Skeletal muscle satellite cell (primary cell): ENCODE measurements around the gene TMC1. TPM values are rescaled to one million over a fixed set of nuclear protein-coding genes. Genes with fewer than 3 reads are reported as not detected.
"Not testable (repeated sequence)": the region's sequence is repeated elsewhere in the genome, so short reads cannot be mapped to it uniquely, and the experiment has no call there.

ENCODE experiments used
- H3K27me3 ChIP-seq: 2 replicates; pipeline ENCODE4 v1.7.0; 2013; ENCODE audit warnings: low read length; ENCODE audit not compliant: control insufficient read depth, insufficient read depth
- H3K36me3 ChIP-seq: 2 replicates; pipeline ENCODE4 v1.7.0; 2013; ENCODE audit warnings: mild to moderate bottlenecking, control low read depth, low read length; ENCODE audit not compliant: insufficient read depth
- H3K4me1 ChIP-seq: 2 replicates; pipeline ENCODE4 v1.7.0; 2013; ENCODE audit warnings: low read length; ENCODE audit not compliant: control insufficient read depth, insufficient read depth
- H3K4me2 ChIP-seq: 2 replicates; pipeline ENCODE4 v1.7.0; 2013; ENCODE audit warnings: mild to moderate bottlenecking, low read length
- H3K4me3 ChIP-seq: 2 replicates; pipeline ENCODE4 v1.7.0; 2013; ENCODE audit warnings: low read length
- H3K9ac ChIP-seq: 2 replicates; pipeline ENCODE4 v1.7.0; 2013; ENCODE audit warnings: mild to moderate bottlenecking, low read depth, low read length, moderate library complexity
- H3K9me3 ChIP-seq: replicated peaks from 2 replicates; pipeline ENCODE4 v1.7.0; 2013; ENCODE audit warnings: mild to moderate bottlenecking, control low read depth, low read length
- total RNA-seq: library from RNA; depleted of rRNA; stranded (reverse); fragments of >200 nt; gene quantifications from 2 replicates; pipeline ENCODE4 v1.2.3, GENCODE V29; 2012; rRNA removed

Gene TMC1
- total RNA-seq: not detected in 2 replicates

DNA sequence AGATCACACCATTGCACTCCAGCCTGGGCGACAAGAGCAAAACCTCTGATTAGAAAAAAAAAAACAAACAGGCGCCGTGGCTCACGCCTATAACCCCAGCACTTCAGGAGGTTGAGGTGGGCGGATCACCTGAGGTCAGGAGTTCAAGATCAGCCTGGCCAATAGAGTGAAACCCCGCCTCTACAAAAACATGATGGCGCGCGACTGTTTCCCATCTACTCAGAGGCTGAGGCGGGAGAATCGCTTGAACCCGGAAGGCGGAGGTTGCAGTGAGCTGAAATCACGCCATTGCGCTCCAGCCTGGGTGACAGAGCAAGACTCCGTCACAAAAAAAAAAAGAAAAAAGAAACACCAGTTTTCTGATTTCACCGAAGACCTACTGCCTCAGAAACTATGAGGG is at the start of gene TMC1:
TMC1 (plus strand) TSS at position 193 of the 400 bp plus-strand sequence. CDS start 127,041 bp downstream, outside the sequence.
- H3K4me3 ChIP-seq, H3K4me2 ChIP-seq, H3K9me3 ChIP-seq, H3K36me3 ChIP-seq, H3K9ac ChIP-seq, H3K27me3 ChIP-seq: not testable (repeated sequence)
- peaks cover 15% of the 10 kb centered on the region for H3K4me1 ChIP-seq

GRCh38 chr9:72473474-72474261 is 47.7 kb upstream of the TMC1 start:
- Histone ChIP-seq H3K4me3 (no peak overlapping the region), H3K4me1 (peaks cover 32% of the 10 kb centered on the region), H3K4me2 (no peak overlapping the region), H3K27me3 (no peaks in the 10 kb centered on the region), H3K9me3 (no peaks in the 10 kb centered on the region), H3K9ac (no peak overlapping the region), H3K36me3 (no peaks in the 10 kb centered on the region)

GRCh38 chr9:72474676-72475075 is 46.7 kb upstream of the TMC1 start:
- no peak overlapping the region for H3K9ac ChIP-seq
- H3K4me2 ChIP-seq: no peak overlapping the region
- H3K36me3 ChIP-seq: no peaks in the 10 kb centered on the region
- H3K9me3 ChIP-seq: no peaks in the 10 kb centered on the region
- H3K4me3 ChIP-seq: no peak overlapping the region
- peaks cover 40% of the 10 kb centered on the region for H3K4me1 ChIP-seq
- H3K27me3 ChIP-seq: no peaks in the 10 kb centered on the region

DNA sequence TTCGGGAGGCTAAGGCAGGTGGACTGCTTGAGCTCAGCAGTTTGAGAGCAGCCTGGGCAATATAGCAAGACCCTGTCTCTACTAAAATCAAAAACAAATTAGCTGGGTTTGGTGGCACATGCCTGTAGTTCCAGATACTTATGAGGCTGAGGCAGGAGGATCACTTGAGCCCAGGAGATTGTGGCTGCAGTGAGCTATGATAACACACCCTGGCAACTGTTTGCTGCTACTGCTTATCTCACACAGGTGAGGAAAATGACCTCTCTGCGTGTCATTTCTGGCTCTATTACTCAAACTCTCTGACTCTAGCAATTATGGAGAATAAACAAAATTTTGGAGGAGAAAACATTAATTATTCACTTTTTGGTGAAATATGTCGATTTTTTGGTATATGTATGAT is 45.3 kb upstream of the TMC1 start:
- Histone ChIP-seq H3K9me3 (no peaks in the 10 kb centered on the region), H3K36me3 (no peaks in the 10 kb centered on the region), H3K9ac (no peak overlapping the region), H3K27me3 (no peaks in the 10 kb centered on the region), H3K4me3 (no peak overlapping the region), H3K4me2 (no peak overlapping the region), H3K4me1 (peaks cover 46% of the 10 kb centered on the region)

- peaks cover 51% of the 10 kb centered on the region for H3K4me1 ChIP-seq
These were observed 44.6 kb upstream of the TMC1 start for GRCh38 chr9:72476617-72477437.

GRCh38 chr9:72477930-72478518 is 43.4 kb upstream of the TMC1 start:
- Histone ChIP-seq H3K27me3 (no peaks in the 10 kb centered on the region), H3K36me3 (no peaks in the 10 kb centered on the region), H3K4me3 (no peak overlapping the region), H3K4me1 (peaks cover 50% of the 10 kb centered on the region), H3K9ac (no peak overlapping the region), H3K9me3 (no peaks in the 10 kb centered on the region), H3K4me2 (peak overlapping the region; percentile 51)

More at GRCh38 chr9:72476617-72477437, 44.6 kb upstream of the TMC1 start:
- Histone ChIP-seq H3K9me3 (no peaks in the 10 kb centered on the region), H3K4me3 (no peak overlapping the region), H3K36me3 (no peaks in the 10 kb centered on the region), H3K4me2 (no peak overlapping the region), H3K27me3 (no peaks in the 10 kb centered on the region), H3K9ac (no peak overlapping the region)

GRCh38 chr9:72478966-72479365 is 42.4 kb upstream of the TMC1 start:
- Histone ChIP-seq H3K4me3 (no peak overlapping the region), H3K4me1 (peaks cover 41% of the 10 kb centered on the region), H3K9ac (no peak overlapping the region)

GRCh38 chr9:72480261-72480660 is 41.1 kb upstream of the TMC1 start:
- H3K27me3 ChIP-seq, H3K4me2 ChIP-seq, H3K4me3 ChIP-seq, H3K9me3 ChIP-seq, H3K36me3 ChIP-seq, H3K9ac ChIP-seq: not testable (repeated sequence)
- H3K4me1 ChIP-seq: peaks cover 41% of the 10 kb centered on the region

More at GRCh38 chr9:72478966-72479365, 42.4 kb upstream of the TMC1 start:
- Histone ChIP-seq H3K4me2 (peak overlapping the region; percentile 31), H3K36me3 (no peaks in the 10 kb centered on the region), H3K9me3 (no peaks in the 10 kb centered on the region), H3K27me3 (no peaks in the 10 kb centered on the region)

DNA sequence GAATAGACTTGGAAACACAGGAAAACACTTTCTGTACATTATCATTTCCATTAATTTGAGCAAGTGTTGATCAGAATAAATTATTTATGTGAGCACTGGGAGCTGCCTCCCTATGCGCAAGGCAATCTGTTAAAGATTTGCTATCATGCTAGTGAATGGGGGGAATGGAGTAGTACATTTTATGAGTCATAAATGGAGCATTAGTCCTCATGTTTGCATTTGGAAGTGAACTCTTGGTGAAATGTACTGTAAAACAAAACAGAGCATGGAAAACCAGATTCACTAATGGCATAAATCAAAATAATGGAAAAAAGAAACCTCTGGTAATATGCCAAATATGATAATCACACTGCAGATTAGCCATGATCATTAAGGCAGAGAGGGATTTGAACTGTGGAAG is 40.5 kb upstream of the TMC1 start:
- Histone ChIP-seq H3K36me3 (no peaks in the 10 kb centered on the region), H3K9ac (no peak overlapping the region), H3K27me3 (no peaks in the 10 kb centered on the region), H3K4me2 (no peak overlapping the region), H3K9me3 (no peaks in the 10 kb centered on the region), H3K4me1 (peaks cover 41% of the 10 kb centered on the region), H3K4me3 (no peak overlapping the region)

DNA sequence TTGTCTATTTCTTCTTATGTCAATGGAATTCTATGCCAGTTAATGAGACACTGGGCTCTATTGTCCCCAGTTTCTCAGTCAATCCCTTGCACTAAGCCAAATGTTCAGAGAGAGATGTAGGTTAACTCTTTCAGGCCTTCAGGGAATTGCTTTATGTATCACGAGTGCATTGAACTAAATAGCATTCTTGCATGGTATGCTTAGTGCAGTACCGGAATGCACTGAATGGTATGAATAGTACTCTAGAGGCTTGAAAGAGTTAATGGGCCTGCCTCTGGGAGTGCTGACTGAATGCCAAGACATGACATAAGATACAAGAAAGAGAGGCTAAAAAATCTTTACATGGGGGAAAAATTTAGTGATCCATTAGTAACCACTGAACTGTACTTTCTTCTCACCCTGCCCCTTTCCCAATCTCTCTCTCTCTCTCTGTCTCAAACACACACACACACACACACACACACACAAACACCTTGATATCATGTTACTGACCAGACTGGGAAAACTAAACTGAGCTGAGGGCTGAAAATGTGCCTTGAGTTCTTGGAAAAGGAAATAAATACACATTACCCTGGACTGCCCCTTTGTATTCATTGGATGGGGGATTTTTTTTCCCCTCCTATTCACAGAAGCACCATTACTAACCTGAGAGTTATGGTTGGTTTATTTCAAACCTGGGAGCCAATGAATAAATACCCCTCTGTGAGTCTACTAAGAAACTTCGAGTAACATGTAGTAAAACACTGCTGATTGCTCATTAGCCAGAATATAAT is 35.4 kb upstream of the TMC1 start:
- Histone ChIP-seq H3K36me3 (no peaks in the 10 kb centered on the region), H3K4me1 (peaks cover 10% of the 10 kb centered on the region), H3K4me3 (no peak overlapping the region), H3K27me3 (no peaks in the 10 kb centered on the region), H3K9ac (no peak overlapping the region), H3K9me3 (no peaks in the 10 kb centered on the region), H3K4me2 (no peak overlapping the region)

- Histone ChIP-seq H3K4me2 (no peak overlapping the region), H3K4me1 (peaks cover 5% of the 10 kb centered on the region), H3K4me3 (no peak overlapping the region), H3K27me3 (peaks cover 2% of the 10 kb centered on the region), H3K9me3 (no peaks in the 10 kb centered on the region), H3K36me3 (no peaks in the 10 kb centered on the region), H3K9ac (no peak overlapping the region)
These were observed 34.8 kb upstream of the TMC1 start for GRCh38 chr9:72486594-72486955.
